ENCODE measurements around the gene HYKK.

HYKK gene

DNA sequence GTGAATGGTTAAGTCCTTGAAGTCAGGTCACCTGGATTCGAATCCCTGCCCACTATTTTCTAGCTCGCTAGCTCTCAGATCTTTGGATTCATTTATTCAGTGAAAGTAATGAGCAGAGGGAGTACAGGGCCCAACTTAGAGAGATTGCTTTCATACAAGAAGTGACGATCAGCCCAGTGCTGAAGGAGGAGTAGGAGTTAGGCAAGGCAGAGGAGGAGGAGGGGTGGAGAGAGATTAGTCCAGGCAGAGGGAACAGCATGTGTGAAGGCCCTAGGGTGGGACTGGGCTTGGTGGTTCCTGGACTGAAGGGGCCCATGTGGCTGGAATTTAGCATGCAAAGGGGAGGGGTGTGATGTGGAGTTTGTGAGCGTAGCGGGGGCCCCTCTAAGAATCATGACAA lies 54.1 kb downstream of the HYKK start:
- Mint-ChIP-seq H3K4me1 (ENCODE audit: low read depth) (peaks cover 18% of the 10 kb centered on the region), H3K4me3 (no peak overlapping the region), H3K27ac (no peak overlapping the region), H3K36me3 (peaks cover 2% of the 10 kb centered on the region), H3K9me3 (ENCODE audit: low read depth) (no peaks in the 10 kb centered on the region), H3K27me3 (peaks cover 12% of the 10 kb centered on the region)

DNA sequence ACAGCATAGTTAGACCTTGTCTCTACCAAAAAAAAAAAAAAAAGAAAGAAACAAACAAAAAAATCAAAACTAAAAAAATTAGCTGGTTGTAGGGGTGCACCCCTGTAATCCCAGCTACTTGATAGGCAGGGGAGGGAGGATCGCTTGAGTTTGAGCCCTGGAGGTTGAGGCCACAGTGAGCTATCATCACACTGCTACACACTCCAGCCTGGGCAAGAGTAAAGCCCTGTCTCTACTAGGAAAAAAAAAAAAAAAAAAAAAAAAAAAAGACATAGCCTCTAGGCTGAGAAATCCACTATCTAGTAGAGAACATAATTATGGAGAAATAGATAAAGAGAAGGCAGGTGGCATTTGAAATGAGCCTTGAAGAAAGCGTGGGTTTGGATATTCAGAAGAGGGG lies 55.7 kb downstream of the HYKK start:
- Mint-ChIP-seq H3K27me3 (peaks cover 21% of the 10 kb centered on the region), H3K4me3 (peak overlapping the region; percentile 9), H3K27ac (peak overlapping the region; percentile 17), H3K36me3 (peaks cover 4% of the 10 kb centered on the region), H3K9me3 (ENCODE audit: low read depth) (no peaks in the 10 kb centered on the region), H3K4me1 (ENCODE audit: low read depth) (peaks cover 25% of the 10 kb centered on the region)

DNA sequence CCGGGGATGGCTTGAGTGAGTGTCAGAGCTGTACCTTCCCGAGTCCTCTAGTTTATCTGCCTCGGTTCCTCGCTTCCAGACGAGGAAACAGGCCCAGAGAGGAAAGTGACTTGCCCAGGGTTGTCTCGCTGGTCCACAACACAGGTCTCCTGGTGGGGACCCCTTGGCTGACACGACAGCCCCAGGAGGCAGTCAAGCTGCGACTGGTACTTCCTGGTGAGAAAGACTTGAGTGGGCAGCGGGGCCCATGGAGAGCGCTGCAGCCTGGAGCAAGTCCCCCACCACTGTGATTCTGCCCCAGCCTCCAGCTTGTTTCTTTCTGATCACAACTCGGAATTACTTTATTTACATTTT lies 57.3 kb downstream of the HYKK start:
- Mint-ChIP-seq H3K36me3 (peaks cover 4% of the 10 kb centered on the region), H3K9me3 (ENCODE audit: low read depth) (no peaks in the 10 kb centered on the region), H3K27me3 (peaks cover 17% of the 10 kb centered on the region), H3K4me3 (peak overlapping the region; percentile 80), H3K4me1 (ENCODE audit: low read depth) (peaks cover 27% of the 10 kb centered on the region), H3K27ac (no peak overlapping the region)

DNA sequence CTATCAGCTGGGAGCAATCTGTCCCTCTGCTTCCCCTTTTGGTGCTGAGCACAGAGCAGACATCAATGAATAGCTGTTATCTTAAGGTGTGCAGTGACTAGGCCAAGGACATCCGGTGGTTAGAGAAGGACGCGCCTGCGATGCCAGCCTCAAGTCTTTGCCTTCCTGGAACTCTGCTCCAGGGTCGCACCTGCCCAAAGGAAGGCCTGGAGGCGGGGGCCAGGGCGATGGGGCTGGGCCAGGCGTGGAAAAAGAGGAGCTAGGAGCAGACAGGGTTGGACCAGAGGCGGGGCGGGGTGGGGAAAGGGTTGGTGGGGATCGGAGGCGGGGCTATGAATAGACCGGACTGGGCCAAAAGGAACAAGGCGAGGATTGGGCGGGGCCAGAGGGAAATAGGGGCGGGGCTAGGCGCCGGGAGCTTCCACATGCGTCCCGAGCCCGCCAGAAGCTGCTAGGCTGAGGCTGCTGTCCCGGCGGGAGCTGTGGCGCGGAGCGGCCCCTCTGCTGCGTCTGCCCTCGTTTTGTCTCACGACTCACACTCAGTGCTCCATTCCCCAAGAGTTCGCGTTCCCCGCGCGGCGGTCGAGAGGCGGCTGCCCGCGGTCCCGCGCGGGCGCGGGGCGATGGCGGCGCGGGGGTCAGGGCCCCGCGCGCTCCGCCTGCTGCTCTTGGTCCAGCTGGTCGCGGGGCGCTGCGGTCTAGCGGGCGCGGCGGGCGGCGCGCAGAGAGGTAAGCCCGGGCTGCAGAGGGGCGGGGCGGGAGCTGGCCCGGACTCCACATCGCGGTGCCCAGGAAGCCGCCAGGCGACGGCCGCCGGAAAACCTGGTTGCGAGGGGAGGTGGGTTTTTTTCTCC lies 57.9 kb downstream of the HYKK start, which contains the start of gene CHRNA5:
Gene CHRNA5, plus strand, starts transcription at position 424 of the 854 bp plus-strand sequence. Its CDS starts 200 bp downstream, at position 624.
- H3K9me3 Mint-ChIP-seq (ENCODE audit: low read depth) = no peaks in the 10 kb centered on the region
- H3K4me3 Mint-ChIP-seq = peak within 1 kb of the TSS; percentile 86
- H3K36me3 Mint-ChIP-seq = peaks cover 4% of the 10 kb centered on the region
- H3K27ac Mint-ChIP-seq = peak within 1 kb of the TSS; percentile 43
- peaks cover 27% of the 10 kb centered on the region for H3K4me1 Mint-ChIP-seq (ENCODE audit: low read depth)
- peaks cover 17% of the 10 kb centered on the region for H3K27me3 Mint-ChIP-seq

DNA sequence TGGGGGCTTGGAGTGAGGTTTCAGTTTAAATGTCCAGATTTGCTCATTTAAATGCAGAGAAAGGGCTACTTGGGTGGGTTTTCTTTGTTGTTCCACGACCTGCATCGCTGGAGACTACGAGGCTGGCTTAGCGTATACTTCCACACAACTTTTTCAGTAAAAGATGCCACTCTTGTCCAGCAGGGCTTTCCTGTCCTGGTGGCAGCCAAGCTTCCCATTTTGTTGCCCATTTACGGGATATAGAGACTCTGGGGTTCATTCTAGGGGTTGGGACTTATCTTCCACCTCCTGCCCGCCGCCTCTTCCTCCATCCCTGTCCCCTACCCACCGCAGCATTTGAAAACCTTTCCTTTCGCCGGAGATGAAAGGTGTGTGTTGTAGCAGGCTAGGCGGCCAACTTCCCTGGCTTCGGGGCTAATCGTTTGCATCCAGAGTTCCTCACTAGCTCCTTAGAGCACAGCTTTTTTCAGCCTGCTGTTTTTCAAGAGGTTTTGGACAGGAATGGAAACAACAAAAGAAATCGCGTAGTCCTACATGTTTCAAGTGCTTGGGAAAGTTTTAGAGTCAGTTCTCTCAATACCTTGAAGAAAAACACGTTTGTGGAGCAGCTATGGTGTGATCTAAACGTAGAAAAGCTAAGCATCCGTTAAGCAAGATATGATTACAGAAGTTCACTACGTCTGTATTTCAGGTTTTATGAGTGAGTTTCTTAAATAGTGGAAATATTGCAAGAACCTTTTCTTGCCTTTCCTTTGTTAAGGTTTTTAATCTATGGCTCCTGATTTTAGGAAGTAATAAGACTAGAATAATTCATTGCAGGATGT lies 58.8 kb downstream of the HYKK start:
- H3K4me3 Mint-ChIP-seq = peak overlapping the region; percentile 86
- no peaks in the 10 kb centered on the region for H3K9me3 Mint-ChIP-seq (ENCODE audit: low read depth)
- peaks cover 17% of the 10 kb centered on the region for H3K27me3 Mint-ChIP-seq
- H3K27ac Mint-ChIP-seq = peak overlapping the region; percentile 43
- H3K36me3 Mint-ChIP-seq = peaks cover 4% of the 10 kb centered on the region
- H3K4me1 Mint-ChIP-seq (ENCODE audit: low read depth) = peaks cover 27% of the 10 kb centered on the region

DNA sequence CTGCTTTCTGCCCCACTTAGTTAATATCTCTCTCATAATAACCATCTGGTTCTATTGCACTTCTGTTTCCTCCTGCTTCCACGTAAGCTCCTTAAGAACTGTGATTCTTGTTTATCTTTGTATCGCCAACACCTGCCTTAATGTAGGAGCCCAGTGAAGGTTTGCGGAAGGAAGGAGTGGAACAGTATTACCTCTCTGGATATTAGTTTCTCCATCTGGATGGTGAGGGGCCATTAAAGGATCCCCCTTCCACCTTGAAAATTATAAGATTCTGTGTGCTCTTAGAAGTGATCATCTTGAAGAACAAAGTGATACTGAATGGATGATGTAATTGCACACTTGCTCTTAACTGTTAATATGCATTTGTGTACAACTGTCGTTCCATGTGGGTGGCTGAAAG lies 60.2 kb downstream of the HYKK start:
- Mint-ChIP-seq H3K4me1 (ENCODE audit: low read depth) (peaks cover 27% of the 10 kb centered on the region), H3K27ac (no peak overlapping the region), H3K36me3 (peaks cover 2% of the 10 kb centered on the region), H3K9me3 (ENCODE audit: low read depth) (no peaks in the 10 kb centered on the region), H3K27me3 (peaks cover 12% of the 10 kb centered on the region), H3K4me3 (no peak overlapping the region)

DNA sequence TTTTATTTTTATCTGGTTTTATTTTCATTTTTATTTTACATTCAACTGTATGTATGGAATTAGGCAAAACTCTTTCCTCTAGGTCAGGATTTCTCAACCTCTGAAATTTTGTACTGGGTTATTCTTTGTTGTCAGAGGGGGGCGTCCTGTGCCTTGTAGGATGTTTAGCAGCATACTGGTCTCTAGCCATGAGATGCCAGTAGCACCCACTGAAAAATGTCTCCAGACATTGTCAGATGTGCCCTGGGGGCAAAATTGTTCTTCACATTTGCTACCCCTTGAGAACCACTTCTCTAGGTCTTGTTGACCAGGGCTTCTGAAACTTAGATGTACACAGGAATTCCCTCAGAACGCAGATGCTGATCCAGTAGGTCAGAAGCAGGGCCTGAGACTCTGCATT lies 63.3 kb downstream of the HYKK start:
- peaks cover 15% of the 10 kb centered on the region for H3K4me1 Mint-ChIP-seq (ENCODE audit: low read depth)
- H3K27me3 Mint-ChIP-seq = peaks cover 14% of the 10 kb centered on the region
- no peaks in the 10 kb centered on the region for H3K9me3 Mint-ChIP-seq (ENCODE audit: low read depth)
- H3K27ac Mint-ChIP-seq = no peak overlapping the region
- no peak overlapping the region for H3K4me3 Mint-ChIP-seq
- peaks cover 2% of the 10 kb centered on the region for H3K36me3 Mint-ChIP-seq

DNA sequence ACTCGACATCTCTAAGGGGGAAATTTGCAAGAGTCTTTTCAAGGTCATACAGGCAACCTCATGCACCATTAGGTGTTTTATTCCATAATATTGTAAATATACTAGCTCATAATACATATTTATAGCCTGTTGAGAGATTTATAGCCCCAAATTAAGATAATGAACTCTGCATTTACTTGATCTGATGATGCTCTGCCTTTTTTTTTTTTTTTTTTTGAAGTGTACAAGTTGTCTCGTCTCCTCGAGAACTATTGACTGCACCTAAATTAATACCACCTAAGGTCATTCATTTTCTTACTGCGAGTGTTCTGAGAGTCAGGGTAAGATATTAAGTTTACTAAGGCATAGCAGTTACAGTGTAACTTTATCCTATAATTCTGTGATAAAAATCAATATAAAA lies 64.0 kb downstream of the HYKK start:
- Mint-ChIP-seq H3K9me3 (ENCODE audit: low read depth) (no peaks in the 10 kb centered on the region), H3K36me3 (peaks cover 2% of the 10 kb centered on the region), H3K4me3 (no peak overlapping the region), H3K27ac (no peak overlapping the region), H3K27me3 (peaks cover 11% of the 10 kb centered on the region), H3K4me1 (ENCODE audit: low read depth) (peaks cover 10% of the 10 kb centered on the region)

DNA sequence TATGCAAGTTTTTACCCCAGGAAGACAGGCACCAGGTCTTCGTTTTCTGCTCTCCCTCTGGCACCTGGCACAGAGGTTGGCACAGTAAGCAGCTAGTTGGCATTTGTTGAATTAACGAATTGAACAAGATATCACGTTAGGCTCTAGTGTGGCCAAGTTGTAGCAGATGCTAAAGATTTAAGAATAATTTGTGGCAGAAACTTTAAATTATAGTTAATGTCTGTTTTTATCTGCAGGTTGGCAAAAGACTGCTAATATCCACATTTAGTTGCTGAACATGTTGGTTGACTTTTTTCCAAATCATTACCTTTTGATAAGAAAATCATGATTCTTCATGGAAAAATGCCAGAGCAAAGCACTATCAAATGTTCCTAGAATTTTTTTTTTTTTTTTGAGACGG lies 66.0 kb downstream of the HYKK start:
- H3K4me1 Mint-ChIP-seq (ENCODE audit: low read depth) = peaks cover 1% of the 10 kb centered on the region
- H3K27ac Mint-ChIP-seq = no peak overlapping the region
- H3K27me3 Mint-ChIP-seq = peaks cover 4% of the 10 kb centered on the region
- H3K4me3 Mint-ChIP-seq = no peak overlapping the region
- H3K36me3 Mint-ChIP-seq = no peaks in the 10 kb centered on the region
- no peaks in the 10 kb centered on the region for H3K9me3 Mint-ChIP-seq (ENCODE audit: low read depth)

DNA sequence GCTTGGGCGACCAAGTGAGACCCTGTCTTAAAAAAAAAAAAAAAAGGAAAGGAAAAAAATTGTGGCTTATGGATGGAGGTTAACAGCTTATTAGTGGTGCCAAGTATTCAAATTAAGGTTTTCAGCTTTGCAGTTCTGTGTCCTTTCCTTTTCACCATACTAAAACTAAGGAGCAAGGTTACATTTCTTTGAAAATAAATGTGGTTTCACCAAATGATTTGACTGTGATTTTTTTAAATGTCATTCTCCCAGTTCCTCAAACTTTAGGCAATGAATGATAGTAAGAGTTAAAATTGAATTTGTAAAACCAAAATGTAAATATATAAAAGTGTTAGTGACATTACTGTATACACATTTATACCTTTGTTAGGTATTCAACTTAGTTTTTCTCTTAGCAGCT lies 67.6 kb downstream of the HYKK start:
- Mint-ChIP-seq H3K36me3 (no peaks in the 10 kb centered on the region), H3K27ac (no peak overlapping the region), H3K4me3 (no peak overlapping the region), H3K27me3 (peaks cover 4% of the 10 kb centered on the region), H3K4me1 (ENCODE audit: low read depth) (no peaks in the 10 kb centered on the region), H3K9me3 (ENCODE audit: low read depth) (no peaks in the 10 kb centered on the region)
